ENCODE data around the gene NHLRC3.
"Not testable (repeated sequence)": the region's sequence is repeated elsewhere in the genome, so short reads cannot be mapped to it uniquely, and the experiment has no call there.

Gene NHLRC3

DNA sequence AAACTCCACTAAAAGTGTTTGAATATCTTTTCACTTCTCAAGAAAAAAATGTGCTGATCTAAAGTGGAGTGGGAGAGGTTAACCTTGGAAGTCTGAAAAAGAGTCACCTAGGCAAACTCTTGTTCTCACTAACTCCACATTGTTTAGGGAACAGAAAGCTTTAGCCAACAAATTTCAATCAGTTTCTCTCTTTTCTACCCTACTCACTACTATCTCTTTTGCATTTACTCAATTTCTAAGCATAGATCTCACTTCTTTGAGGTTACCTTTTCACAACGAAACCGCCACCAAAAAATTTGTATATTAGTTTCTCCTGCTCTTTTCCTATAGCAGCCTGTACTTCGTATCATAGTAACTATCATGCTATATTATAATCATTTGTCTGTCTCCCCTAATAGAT is 6.3 kb downstream of the NHLRC3 start:
- no peak for DNase-seq (ENCODE audit: low read depth in 2 of 3, low spot score in 2 of 3)

DNA sequence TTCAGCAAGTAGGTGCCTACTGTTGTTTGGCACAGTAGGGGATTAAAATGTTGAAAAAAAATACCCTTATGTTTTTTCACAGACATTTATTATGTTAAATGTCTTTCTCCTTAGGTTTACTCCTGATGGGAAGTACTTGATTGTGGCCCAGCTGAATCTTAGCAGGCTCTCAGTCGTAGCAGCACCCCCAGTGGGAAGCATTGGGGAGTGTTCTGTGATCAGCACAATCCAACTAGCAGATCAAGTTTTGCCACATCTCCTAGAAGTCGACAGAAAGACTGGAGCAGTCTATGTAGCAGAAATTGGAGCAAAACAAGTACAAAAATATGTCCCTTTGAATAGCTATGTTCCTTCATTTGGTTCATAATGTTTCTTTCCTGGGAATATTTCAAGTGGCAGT is 9.3 kb downstream of the NHLRC3 start:
- DNase-seq (ENCODE audit: low read depth in 2 of 3, low spot score in 2 of 3): no peak

DNA sequence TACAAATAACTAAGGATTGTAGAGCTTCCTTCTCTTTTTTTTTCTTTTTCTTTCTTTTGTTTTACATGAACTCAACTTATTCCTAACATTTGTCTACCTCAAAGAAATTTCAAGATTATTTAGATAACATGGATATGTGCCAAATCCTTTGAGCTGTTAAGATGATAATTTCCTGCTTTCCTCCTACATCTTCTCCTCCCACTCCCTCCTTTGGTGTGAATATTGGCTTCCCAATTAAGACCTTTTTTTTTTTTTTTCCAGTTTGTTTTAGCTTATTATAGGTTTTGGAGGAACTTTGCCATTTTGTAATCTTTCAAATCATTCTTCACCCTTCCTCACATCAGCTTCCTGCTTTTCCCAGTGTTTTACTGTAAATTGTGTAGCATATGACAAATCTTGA is 10.6 kb downstream of the NHLRC3 start:
- DNase-seq (ENCODE audit: low read depth in 2 of 3, low spot score in 2 of 3): no peak

DNA sequence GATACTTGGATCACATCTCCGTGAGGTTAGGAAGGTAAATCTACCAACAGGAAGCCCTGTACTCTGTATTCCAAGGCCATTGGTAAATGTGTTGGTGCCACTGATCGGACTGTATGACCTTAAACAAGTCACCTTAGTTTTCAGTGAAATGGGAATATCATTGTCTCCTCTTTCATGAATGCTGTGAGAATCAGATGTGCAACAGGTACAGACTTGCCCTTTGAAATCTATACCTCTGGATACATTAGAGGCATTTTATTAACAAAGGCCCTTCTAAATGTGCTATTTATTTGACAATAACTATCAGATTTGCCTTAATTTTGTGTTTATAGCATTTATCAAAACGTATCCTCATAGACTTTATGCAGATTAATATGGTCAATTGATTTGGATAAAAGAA is 11.0 kb downstream of the NHLRC3 start:
- no peak for DNase-seq (ENCODE audit: low read depth in 2 of 3, low spot score in 2 of 3)

DNA sequence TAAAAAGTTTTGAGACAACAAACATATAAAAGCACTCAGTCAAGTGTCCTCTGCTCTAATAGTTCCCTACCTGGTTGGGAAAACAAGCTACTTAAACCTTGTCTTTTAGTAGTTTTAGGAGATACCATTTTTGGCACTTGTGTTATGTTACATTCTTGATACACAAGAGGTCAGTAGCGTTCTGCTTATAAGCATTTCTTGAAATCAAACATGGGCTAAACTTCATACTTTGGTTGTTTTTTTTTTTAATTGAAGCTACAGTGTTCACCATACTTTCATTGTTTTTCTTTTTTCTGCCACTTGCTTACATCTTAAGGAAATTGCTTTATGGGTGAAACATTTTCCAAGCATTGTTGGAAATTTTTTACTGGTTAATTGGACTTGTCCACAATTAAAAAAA is 12.9 kb downstream of the NHLRC3 start:
- DNase-seq (ENCODE audit: low read depth in 2 of 3, low spot score in 2 of 3): no peak

DNA sequence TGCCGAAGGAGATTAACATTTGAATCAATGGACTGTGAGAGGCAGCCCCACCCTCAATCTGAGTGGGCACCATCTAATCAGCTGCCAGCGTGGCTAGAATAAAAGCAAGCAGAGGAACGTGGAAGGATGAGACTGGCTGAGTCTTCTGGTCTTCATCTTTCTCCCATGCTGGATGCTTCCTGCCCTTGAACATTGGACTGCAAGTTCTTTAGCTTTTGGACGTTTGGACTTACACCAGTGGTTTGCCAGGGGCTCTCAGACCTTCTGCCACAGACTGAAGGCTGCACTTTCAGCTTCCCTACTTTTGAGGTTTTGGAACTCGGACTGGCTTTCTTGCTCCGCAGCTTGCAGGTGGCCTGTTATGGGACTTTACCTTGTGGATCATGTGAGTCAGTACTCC is 14.7 kb downstream of the NHLRC3 start:
- no peak for DNase-seq (ENCODE audit: low read depth in 2 of 3, low spot score in 2 of 3)

DNA sequence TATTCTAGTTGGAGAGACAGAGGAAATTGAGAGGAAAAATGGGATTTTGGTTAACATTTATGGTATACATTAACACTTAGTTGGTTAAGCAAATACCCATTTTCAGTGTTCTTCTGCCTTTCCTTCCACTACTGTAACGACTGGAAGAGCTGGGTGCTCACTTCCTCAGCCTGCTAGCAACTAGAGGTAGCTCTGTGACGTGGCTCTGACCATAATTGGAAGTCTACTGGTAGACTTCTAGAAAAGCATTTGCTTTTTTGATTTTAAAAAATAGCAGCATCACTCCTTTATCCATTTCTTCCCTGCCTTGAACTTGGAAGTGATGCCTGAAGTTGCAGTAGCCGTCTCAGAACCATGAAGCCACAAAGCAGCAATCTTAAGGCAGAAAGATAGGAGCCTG is 15.9 kb downstream of the NHLRC3 start:
- DNase-seq (ENCODE audit: low read depth in 2 of 3, low spot score in 2 of 3): no peak

DNA sequence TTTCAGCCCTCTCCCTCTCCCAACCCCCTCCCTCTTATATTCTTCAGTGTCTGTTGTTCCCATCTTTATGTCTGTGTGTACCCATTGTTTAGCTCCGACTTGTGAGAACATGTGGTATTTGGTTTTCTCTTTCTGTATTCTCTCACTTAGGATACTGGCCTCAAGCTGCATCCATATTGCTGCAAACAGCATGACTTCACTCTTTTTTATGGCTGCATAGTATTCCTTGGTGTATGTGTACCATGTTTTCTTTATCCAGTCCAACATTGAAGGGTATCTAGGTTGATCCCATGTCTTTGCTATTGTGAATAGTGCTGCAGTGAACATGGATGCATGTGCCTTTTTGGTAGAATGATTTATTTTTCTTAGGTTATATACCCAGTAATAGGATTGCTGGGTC is 17.8 kb downstream of the NHLRC3 start:
- DNase-seq (ENCODE audit: low read depth in 2 of 3, low spot score in 2 of 3): no peak

DNA sequence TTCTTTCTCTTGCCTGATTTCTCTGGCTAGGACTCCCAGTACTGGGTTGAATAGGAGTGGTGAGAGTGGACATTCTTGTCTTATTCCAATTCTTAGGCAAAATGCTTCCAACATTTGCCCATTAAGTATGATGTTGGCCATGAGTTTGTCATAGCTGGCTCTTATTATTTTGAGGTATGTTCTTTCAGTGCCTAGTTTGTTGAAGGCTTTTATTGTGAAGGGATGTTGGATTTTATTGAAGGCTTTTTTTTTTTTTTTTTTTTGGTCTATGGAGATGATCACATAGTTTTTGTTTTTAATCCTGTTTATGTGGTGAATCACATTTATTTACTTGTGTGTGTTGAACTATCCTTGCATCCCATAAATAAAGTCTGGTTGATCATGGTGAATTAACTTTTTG is 19.8 kb downstream of the NHLRC3 start:
- no peak for DNase-seq (ENCODE audit: low read depth in 2 of 3, low spot score in 2 of 3)

DNA sequence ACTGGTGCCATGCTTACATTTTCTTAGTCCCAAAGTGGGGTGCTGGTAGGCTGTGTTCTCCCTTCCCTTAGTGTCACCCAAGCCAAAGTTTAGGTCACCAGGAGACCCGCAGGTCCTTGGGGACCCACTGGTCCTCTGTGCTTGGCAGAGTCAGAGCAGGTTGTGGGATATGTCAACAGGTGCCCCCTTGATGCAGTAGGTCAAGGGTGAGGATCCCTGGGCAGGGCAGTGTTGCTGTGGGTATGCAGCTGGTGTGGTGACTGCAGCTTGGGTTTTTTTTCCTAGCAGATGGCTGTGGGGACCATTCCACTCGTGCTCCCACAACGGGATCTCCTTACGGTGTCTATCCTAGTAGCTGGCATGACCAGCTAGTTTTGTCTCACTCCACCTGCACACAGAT is 23.7 kb downstream of the NHLRC3 start:
- no peak for DNase-seq (ENCODE audit: low read depth in 2 of 3, low spot score in 2 of 3)

DNA sequence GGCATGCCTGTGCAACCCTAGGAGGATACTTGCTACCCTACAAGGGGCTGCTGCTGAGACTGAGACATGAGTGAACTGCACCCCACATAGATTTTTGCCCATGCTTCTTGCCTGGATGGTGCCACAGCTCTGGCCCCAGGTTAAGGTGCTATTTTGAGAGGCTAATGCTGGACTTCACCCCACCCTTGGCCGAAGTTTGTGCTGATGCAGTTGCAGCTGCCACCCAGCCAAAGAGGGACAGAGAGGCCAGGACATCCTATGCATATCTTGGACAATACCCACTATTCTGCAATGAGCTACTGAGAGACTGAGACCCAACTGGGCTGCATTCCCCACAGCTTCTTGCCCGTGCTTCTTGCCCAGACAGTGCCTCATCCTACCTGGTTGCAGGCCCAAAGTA is 34.6 kb downstream of the NHLRC3 start:
- no peak for DNase-seq (ENCODE audit: low read depth in 2 of 3, low spot score in 2 of 3)

DNA sequence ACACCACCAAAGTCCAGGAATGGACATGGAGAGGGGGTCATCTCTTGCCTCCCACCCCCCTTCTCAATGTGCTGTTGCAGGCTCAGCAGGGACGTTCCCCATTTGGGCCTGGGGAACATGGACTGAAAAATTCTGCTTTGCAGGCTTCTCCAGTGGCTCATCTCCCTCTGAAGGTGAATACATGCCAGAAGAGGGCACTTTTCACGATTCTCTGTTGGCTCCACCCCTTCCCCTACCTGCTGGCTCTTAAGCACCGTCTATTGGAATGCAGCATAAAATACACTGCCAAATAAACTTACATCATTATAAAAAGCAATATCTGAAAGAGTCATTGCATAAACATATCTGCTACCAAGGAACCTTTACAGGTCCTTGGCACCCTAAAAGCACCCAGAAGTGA is 35.7 kb downstream of the NHLRC3 start:
- no peak for DNase-seq (ENCODE audit: low read depth in 2 of 3, low spot score in 2 of 3)

DNA sequence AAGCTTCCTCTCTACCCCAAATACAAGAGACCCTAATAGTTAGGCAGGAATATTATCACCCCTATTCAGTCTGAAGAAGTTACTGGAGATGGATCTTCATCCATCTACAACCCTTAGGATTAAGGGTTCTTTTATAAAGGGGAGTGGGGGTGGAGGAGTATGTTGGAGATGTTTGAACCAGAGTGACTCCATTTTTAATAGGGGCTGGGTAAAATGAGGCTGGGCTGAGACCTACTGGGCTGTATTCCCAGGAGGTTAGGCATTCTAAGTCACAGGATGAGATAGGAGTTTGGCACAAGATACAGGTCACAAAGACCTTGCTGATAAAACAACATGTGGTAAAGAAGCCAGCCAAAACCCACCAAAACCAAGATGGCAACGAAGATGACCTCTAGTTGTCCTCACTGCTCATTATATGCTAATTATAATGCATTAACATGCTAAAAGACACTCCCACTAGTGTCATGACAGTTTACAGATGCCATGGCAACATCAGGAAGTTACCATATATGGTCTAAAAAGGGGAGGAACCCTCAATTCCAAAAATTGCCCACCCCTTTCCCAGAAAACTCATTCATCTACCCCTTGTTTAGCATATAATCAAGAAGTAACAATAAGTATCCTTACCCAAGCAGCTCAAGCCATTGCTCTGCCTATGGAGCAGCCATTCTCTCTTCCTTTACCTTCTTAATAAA is 48.1 kb downstream of the NHLRC3 start:
- not testable (repeated sequence) for DNase-seq (ENCODE audit: low read depth in 2 of 3, low spot score in 2 of 3)

DNA sequence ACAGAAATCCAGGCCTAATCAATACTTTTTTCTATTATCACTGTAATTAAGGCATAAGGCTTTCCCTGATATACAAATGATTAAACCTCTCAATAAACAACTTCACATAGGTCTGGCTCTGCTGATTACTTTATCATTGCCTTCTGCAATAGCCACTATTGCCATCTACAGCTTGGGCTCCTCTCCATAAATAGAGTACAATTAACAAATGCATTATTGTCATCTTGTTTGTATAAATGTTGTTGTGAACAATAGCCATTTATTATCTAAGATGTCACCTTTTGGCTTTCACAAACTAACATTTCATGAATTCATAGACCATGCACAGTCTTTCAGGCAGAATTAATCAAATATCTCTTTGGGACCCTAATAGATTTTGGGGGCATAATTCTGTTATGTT is 53.3 kb downstream of the NHLRC3 start:
- DNase-seq (ENCODE audit: low read depth in 2 of 3, low spot score in 2 of 3): no peak

DNA sequence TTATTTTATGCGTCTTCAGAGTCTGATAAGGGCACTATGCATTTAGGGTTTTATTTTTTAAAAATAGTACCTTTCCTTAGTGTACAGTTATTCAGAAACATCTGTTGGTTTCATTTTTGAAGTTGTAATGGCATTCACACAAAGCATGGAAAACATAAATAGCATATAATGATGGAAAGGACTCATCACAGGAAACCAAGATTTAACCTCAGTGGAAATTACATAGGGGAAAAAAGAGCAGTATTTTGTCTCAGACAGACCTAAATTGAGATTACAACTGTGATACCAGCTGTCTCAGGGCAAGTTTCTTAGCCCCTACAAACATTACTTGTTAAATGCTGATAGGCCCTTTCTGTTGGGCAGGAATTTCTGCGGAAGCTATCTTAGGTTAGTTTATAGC is 57.2 kb downstream of the NHLRC3 start:
- no peak for DNase-seq (ENCODE audit: low read depth in 2 of 3, low spot score in 2 of 3)

DNA sequence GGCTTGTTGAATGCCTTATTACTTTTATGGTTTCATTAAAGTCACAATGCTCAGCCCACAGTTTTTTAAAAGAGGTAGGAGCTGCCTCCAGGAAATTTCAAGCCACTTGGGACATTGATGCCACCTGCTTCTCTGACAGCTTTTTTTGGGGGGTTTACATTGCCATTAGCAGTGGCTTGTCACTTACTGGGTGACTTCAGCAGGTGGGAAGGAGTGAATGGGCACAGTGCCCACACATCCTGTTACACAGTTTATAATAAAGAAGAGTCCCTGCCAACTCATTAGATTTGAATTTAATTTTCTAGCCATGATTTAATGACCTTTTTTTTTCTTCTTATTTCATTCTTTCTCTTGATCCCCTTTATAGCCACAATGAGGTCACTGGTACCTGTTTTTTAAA is 61.0 kb downstream of the NHLRC3 start:
- no peak for DNase-seq (ENCODE audit: low read depth in 2 of 3, low spot score in 2 of 3)
